GM23338 (cell line): ENCODE measurements around the gene FLNC. TPM values are rescaled to one million over a fixed set of nuclear protein-coding genes. Genes with fewer than 3 reads are reported as not detected.

Experiments
- ATAC-seq: fragments of 200-7000 bp; cut with Tn5 transposase; 3 replicates; pipeline ENCODE4 v1.9.1; 2020
- DNase-seq: peaks from one replicate; pipeline ENCODE4 v3.0.0-alpha.2; 2015; ENCODE audit warnings: low spot score
- H2AFZ ChIP-seq: fragments of 200-600 bp; sonication (generic); 2 replicates; pipeline ENCODE4 v1.8.0; 2016; ENCODE audit warnings: antibody characterized with exemption, mild to moderate bottlenecking, moderate library complexity
- H3F3A ChIP-seq: fragments of 200-600 bp; sonication (generic); replicated peaks from 2 replicates; pipeline ENCODE4 v1.8.0; 2017; ENCODE audit warnings: antibody characterized with exemption, mixed run types, low read depth
- H3K27ac ChIP-seq: fragments of 200-600 bp; sonication (generic); 2 replicates; pipeline ENCODE4 v1.6.1; 2016; ENCODE audit warnings: low read depth
- H3K27me3 ChIP-seq: fragments of 200-600 bp; sonication (generic); 2 replicates; pipeline ENCODE4 v1.8.0; 2016; ENCODE audit warnings: mild to moderate bottlenecking, mixed run types, moderate library complexity; ENCODE audit not compliant: insufficient read depth
- H3K36me3 ChIP-seq: fragments of 200-600 bp; sonication (generic); 2 replicates; pipeline ENCODE4 v1.8.0; 2016; ENCODE audit warnings: mild to moderate bottlenecking; ENCODE audit not compliant: insufficient read depth
- H3K4me1 ChIP-seq: fragments of 200-600 bp; sonication (generic); 2 replicates; pipeline ENCODE4 v1.8.0; 2016; ENCODE audit warnings: mild to moderate bottlenecking, moderate library complexity; ENCODE audit not compliant: insufficient read depth
- H3K4me2 ChIP-seq: fragments of 200-600 bp; sonication (generic); 2 replicates; pipeline ENCODE4 v1.7.1; 2017; ENCODE audit warnings: mixed run types
- H3K4me3 ChIP-seq: fragments of 200-600 bp; sonication (generic); 2 replicates; pipeline ENCODE4 v1.6.1; 2016; ENCODE audit warnings: mixed run types
- H3K79me2 ChIP-seq: fragments of 200-600 bp; sonication (generic); replicated peaks from 2 replicates; pipeline ENCODE4 v1.8.0; 2017; ENCODE audit warnings: mild to moderate bottlenecking; ENCODE audit not compliant: insufficient read depth
- H3K9me2 ChIP-seq: fragments of 200-600 bp; sonication (generic); 2 replicates; pipeline ENCODE4 v1.8.0; 2017; ENCODE audit not compliant: insufficient read depth
- H4K20me1 ChIP-seq: fragments of 200-600 bp; sonication (generic); replicated peaks from 2 replicates; pipeline ENCODE4 v1.8.0; 2017; ENCODE audit warnings: mild to moderate bottlenecking; ENCODE audit not compliant: insufficient read depth
- H3K27ac Mint-ChIP-seq: 2 replicates; pipeline ENCODE4 v1.8.0; 2020; ENCODE audit warnings: inconsistent platforms, mild to moderate bottlenecking, moderate library complexity, mixed read lengths
- H3K27me3 Mint-ChIP-seq: 3 replicates; pipeline ENCODE4 v1.8.0; 2022; ENCODE audit warnings: low read depth, mild to moderate bottlenecking, moderate library complexity, mixed read lengths, inconsistent platforms; ENCODE audit not compliant: insufficient read depth, poor library complexity
- H3K36me3 Mint-ChIP-seq: 3 replicates; pipeline ENCODE4 v1.8.0; 2021; ENCODE audit warnings: low read depth, mild to moderate bottlenecking, inconsistent platforms, moderate library complexity, mixed read lengths
- H3K4me1 Mint-ChIP-seq: 3 replicates; pipeline ENCODE4 v1.8.0; 2020; ENCODE audit warnings: mild to moderate bottlenecking, inconsistent platforms, mixed read lengths
- H3K4me3 Mint-ChIP-seq: 3 replicates; pipeline ENCODE4 v1.8.0; 2021; ENCODE audit warnings: moderate library complexity, mild to moderate bottlenecking, inconsistent platforms, mixed read lengths
- H3K9me3 Mint-ChIP-seq: 3 replicates; pipeline ENCODE4 v1.8.0; 2020; ENCODE audit warnings: moderate library complexity, mild to moderate bottlenecking, inconsistent platforms, mixed read lengths
- CREB1 ChIP-seq: fragments of 250-450 bp; sonication (Bioruptor Pico); IDR thresholded peaks from 2 replicates; pipeline ENCODE4 v1.5.0; 2020; ENCODE audit warnings: low read depth, mild to moderate bottlenecking, moderate library complexity
- EZH2 ChIP-seq: fragments of 200-600 bp; sonication (generic); IDR thresholded peaks from one replicate; pipeline ENCODE4 v1.8.0; 2017; ENCODE audit warnings: antibody characterized with exemption, mild to moderate bottlenecking, low read depth; ENCODE audit not compliant: unreplicated experiment
- STAT1 ChIP-seq: IDR thresholded peaks from one replicate; pipeline ENCODE4 v1.6.1; 2016; ENCODE audit warnings: antibody characterized with exemption; ENCODE audit not compliant: unreplicated experiment
- ZNF114 ChIP-seq: fragments of 250-450 bp; sonication (Bioruptor Pico); IDR thresholded peaks from 2 replicates; pipeline ENCODE4 v1.5.0; 2020; ENCODE audit warnings: mild to moderate bottlenecking, moderate library complexity
- polyA plus RNA-seq: library from polyadenylated mRNA; unstranded; fragments of >200 nt; fragmentation: Nextera tagmentation; extraction: Ambion mirVana; gene quantifications from 2 replicates; pipeline ENCODE4 v1.2.1, GENCODE V29; 2016
- total RNA-seq: library from RNA; depleted of rRNA; stranded (reverse); fragments of >200 nt; shearing (Covaris generic); gene quantifications from 2 replicates; pipeline ENCODE4 v1.2.3, GENCODE V29; 2014
- TF ChIP-seq, protein P1 (sequence below): fragments of 250-450 bp; sonication (Bioruptor Pico); IDR thresholded peaks from 2 replicates; pipeline ENCODE4 v1.5.0; 2020; ENCODE audit warnings: mild to moderate bottlenecking, moderate library complexity

Gene FLNC
- total and polyA plus RNA-seq, 2 experiments from 2014 or later = 0.65 to 11.8 TPM

DNA sequence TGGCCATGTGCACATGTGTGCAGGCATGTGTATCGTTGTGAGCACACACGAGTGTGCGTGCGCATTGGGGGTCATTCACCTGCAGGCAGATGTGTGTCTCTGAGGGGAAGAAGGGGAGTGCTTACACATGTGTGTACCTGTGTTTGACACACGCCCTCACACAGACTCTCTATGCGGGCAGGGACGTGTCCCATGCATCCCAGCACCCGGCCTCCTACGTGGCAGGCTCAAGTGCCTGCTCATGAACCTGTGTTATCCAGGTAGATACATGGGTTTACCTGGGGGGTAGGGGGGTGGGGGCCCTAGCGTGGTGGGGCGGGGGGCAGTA, 61.7 kb downstream of the FLNC start (continued):
- TF ChIP-seq, protein P1, sequence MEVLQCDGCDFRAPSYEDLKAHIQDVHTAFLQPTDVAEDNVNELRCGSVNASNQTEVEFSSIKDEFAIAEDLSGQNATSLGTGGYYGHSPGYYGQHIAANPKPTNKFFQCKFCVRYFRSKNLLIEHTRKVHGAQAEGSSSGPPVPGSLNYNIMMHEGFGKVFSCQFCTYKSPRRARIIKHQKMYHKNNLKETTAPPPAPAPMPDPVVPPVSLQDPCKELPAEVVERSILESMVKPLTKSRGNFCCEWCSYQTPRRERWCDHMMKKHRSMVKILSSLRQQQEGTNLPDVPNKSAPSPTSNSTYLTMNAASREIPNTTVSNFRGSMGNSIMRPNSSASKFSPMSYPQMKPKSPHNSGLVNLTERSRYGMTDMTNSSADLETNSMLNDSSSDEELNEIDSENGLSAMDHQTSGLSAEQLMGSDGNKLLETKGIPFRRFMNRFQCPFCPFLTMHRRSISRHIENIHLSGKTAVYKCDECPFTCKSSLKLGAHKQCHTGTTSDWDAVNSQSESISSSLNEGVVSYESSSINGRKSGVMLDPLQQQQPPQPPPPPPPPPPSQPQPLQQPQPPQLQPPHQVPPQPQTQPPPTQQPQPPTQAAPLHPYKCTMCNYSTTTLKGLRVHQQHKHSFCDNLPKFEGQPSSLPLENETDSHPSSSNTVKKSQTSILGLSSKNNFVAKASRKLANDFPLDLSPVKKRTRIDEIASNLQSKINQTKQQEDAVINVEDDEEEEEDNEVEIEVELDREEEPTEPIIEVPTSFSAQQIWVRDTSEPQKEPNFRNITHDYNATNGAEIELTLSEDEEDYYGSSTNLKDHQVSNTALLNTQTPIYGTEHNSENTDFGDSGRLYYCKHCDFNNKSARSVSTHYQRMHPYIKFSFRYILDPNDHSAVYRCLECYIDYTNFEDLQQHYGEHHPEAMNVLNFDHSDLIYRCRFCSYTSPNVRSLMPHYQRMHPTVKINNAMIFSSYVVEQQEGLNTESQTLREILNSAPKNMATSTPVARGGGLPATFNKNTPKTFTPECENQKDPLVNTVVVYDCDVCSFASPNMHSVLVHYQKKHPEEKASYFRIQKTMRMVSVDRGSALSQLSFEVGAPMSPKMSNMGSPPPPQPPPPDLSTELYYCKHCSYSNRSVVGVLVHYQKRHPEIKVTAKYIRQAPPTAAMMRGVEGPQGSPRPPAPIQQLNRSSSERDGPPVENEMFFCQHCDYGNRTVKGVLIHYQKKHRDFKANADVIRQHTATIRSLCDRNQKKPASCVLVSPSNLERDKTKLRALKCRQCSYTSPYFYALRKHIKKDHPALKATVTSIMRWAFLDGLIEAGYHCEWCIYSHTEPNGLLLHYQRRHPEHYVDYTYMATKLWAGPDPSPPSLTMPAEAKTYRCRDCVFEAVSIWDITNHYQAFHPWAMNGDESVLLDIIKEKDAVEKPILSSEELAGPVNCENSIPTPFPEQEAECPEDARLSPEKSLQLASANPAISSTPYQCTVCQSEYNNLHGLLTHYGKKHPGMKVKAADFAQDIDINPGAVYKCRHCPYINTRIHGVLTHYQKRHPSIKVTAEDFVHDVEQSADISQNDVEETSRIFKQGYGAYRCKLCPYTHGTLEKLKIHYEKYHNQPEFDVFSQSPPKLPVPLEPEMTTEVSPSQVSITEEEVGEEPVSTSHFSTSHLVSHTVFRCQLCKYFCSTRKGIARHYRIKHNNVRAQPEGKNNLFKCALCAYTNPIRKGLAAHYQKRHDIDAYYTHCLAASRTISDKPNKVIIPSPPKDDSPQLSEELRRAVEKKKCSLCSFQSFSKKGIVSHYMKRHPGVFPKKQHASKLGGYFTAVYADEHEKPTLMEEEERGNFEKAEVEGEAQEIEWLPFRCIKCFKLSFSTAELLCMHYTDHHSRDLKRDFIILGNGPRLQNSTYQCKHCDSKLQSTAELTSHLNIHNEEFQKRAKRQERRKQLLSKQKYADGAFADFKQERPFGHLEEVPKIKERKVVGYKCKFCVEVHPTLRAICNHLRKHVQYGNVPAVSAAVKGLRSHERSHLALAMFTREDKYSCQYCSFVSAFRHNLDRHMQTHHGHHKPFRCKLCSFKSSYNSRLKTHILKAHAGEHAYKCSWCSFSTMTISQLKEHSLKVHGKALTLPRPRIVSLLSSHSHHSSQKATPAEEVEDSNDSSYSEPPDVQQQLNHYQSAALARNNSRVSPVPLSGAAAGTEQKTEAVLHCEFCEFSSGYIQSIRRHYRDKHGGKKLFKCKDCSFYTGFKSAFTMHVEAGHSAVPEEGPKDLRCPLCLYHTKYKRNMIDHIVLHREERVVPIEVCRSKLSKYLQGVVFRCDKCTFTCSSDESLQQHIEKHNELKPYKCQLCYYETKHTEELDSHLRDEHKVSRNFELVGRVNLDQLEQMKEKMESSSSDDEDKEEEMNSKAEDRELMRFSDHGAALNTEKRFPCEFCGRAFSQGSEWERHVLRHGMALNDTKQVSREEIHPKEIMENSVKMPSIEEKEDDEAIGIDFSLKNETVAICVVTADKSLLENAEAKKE = no peak

- Histone ChIP-seq H3K4me1 (peaks cover 12% of the 10 kb centered on the region; the same call in 1 of the 2 replicates), H3K4me3 (no peak overlapping the region), H3K9me2 (no peaks in the 10 kb centered on the region), H3K27me3 (peaks cover 10% of the 10 kb centered on the region; the same call in 1 of the 2 replicates), H3K79me2 (no peaks in the 10 kb centered on the region), H3K36me3 (no peaks in the 10 kb centered on the region), H2AFZ (no peak overlapping the region), H3K4me2 (no peak overlapping the region), H3F3A (0 out of 2 replicates have a peak, but pooled peaks cover 6% of the 10 kb centered on the region), H3K27ac (no peak overlapping the region), H4K20me1 (no peaks in the 10 kb centered on the region)
- Mint-ChIP-seq H3K4me1 (no peaks in the 10 kb centered on the region; the same call in 2 of the 3 replicates), H3K36me3 (no peaks in the 10 kb centered on the region), H3K4me3 (no peak overlapping the region), H3K9me3 (no peaks in the 10 kb centered on the region; the same call in 2 of the 3 replicates), H3K27me3 (peaks cover 9% of the 10 kb centered on the region), H3K27ac (no peak overlapping the region)
- DNase-seq (no peak), ATAC-seq (no peak)
- TF ChIP-seq ZNF114 (CRISPR knock-in tag) (no peak), STAT1 (no peak), CREB1 (no peak), EZH2 (no peak)
- TF ChIP-seq, protein P1 = no peak
Observed at GRCh38 chr7:128892521-128893250, 62.5 kb downstream of the FLNC start.
